GM19043 (cell line): ENCODE data around the gene SV2C.

Experiments
- ATAC-seq: cut with Tn5 transposase; IDR thresholded peaks from one replicate; pipeline ENCODE4 v1.9.1; 2021; ENCODE audit warnings: low read depth; ENCODE audit not compliant: unreplicated experiment

The SV2C gene

GRCh38 chr5:76402251-76402885 lies 319.2 kb downstream of the SV2C start:
- peak; percentile 39 for ATAC-seq

- ATAC-seq: peak; percentile 39
Measured at GRCh38 chr5:76402886-76403765, 319.9 kb downstream of the SV2C start, which contains the start of gene IQGAP2. Gene IQGAP2 (plus strand): TSS chr5:76403285. CDS start chr5:76403546, 261 bp downstream.
